ENCODE data around the gene FAF1.

The FAF1 gene

GRCh38 chr1:50978144-50978851, 18.2 kb upstream of the FAF1 start (continued):
- TF ChIP-seq IKZF3 (tag by site-specific recombination; IDR thresholded peaks at IDR 0.05) (no peak; the same call in 1 of the 2 replicates), ZNF366 (tag by site-specific recombination; conservative IDR thresholded peaks at IDR 0.05) (no peak), ZNF837 (tag by site-specific recombination; IDR thresholded peaks at IDR 0.05) (no peak), ZNF626 (tag by site-specific recombination; IDR thresholded peaks at IDR 0.05) (no peak), ZNF223 (tag by site-specific recombination; IDR thresholded peaks at IDR 0.05) (no peak), ZIC2 (tag by site-specific recombination; IDR thresholded peaks at IDR 0.05) (no peak; the same call in none of the 2 replicates), ZSCAN16 (tag by site-specific recombination; IDR thresholded peaks at IDR 0.05) (peak; percentile 52; the same call in 1 of the 2 replicates), ZNF768 (tag by site-specific recombination; IDR thresholded peaks at IDR 0.05) (no peak; the same call in 1 of the 2 replicates), PRDM4 (tag by site-specific recombination; IDR thresholded peaks at IDR 0.05) (peak; percentile 52; the same call in 1 of the 2 replicates), ZNF354C (tag by site-specific recombination; IDR thresholded peaks at IDR 0.05; ENCODE audit: borderline replicate concordance, low read depth) (no peak), ZNF677 (tag by site-specific recombination; IDR thresholded peaks at IDR 0.05) (no peak), AEBP2 (tag by site-specific recombination; IDR thresholded peaks at IDR 0.05; ENCODE audit: borderline replicate concordance) (no peak), PRDM2 (tag by site-specific recombination; IDR thresholded peaks at IDR 0.05; ENCODE audit: borderline replicate concordance) (no peak), ZNF221 (tag by site-specific recombination; IDR thresholded peaks at IDR 0.05; ENCODE audit: borderline replicate concordance) (no peak), ZNF48 (tag by site-specific recombination; IDR thresholded peaks at IDR 0.05) (no peak), ZBTB48 (tag by site-specific recombination; IDR thresholded peaks at IDR 0.05) (peak; percentile 56; the same call in 1 of the 2 replicates), GLIS2 (tag by site-specific recombination; IDR thresholded peaks at IDR 0.05) (peak; percentile 35), RBAK (tag by site-specific recombination; IDR thresholded peaks at IDR 0.05) (no peak), TSHZ1 (tag by site-specific recombination; IDR thresholded peaks at IDR 0.05; ENCODE audit: borderline replicate concordance) (peak; percentile 55; the same call in 1 of the 2 replicates), ZNF174 (tag by site-specific recombination; IDR thresholded peaks at IDR 0.05) (no peak), ZBTB6 (tag by site-specific recombination; IDR thresholded peaks at IDR 0.05) (0 out of 2 replicates have a peak, but pooled peaks have one; percentile 8), TRIM28 (IDR thresholded peaks at IDR 0.05; ENCODE audit: borderline replicate concordance, low read length) (no peak), ZNF10 (tag by site-specific recombination; IDR thresholded peaks at IDR 0.05) (no peak), ZNF830 (tag by site-specific recombination; IDR thresholded peaks at IDR 0.05; ENCODE audit: low read depth) (no peak), KLF16 (tag by site-specific recombination; IDR thresholded peaks at IDR 0.05) (peak; percentile 68)

Measured in HEK293 (cell line).